NCI-H526 (cell line): ENCODE data around the gene TMEM119.
"Not testable (repeated sequence)": the region's sequence is repeated elsewhere in the genome, so short reads cannot be mapped to it uniquely, and the experiment has no call there.

ENCODE experiments used
- DNase-seq, 2 experiments: peaks; one replicate each; lab custom pipeline; 2025; lab: John Stamatoyannopoulos, UW

The TMEM119 gene

DNA sequence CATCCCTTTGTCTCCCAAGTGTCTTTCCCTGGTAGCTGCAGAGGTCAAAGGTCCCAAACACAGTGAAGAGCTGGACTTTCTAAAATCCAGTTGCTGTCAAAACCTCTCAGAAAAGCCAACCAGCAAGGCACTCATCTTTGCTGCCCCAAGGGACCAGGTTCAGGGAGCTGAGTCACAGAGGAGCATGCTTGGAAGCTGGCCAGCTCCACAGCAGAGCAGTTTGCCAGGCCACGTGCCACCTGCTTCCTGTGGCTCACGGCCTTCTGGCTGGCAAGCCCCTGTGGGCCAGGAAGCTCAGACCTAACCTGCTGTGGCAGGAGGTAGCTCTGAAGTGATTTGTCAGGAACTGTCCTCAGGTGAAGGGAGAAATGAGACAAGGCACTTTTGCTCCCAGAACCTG is 31.9 kb downstream of the TMEM119 start:
- DNase-seq, result no peak

DNA sequence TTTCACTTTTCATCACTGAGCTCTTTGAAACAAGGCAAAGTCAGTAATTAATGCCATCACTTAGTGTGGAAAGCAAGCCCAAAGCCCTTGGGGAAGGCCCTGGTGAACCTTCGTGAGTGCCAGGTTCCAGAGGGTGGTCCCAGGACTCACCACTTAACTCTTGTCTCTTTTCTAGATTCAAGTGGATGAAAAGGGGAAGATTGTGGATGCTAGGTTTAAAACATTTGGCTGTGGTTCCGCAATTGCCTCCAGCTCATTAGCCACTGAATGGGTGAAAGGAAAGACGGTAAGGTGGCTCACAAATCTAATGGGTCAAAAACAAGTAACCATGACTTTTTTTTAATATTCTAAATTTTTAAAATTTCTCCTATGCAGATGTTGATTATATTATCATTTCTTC is 32.7 kb downstream of the TMEM119 start:
- no peak for DNase-seq

DNA sequence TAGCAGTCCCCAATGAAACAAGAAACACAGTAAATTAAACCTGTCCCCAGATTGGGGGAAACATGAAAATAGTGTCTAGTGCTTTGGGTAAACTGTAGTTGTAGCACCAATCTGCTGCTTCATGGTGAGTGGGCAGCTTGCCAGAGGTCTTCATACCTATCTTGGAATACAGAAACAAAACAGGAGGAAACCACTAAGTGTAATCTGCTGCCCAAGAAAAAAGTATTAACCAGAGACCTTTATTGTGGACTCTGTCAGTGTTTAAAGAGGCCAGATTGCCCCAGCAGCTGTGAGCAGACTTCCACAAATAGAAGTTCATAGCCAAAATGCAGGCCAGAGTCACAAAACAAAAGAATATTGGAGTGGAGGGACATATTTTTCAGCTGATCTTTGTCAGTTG is 33.2 kb downstream of the TMEM119 start:
- DNase-seq, result no peak

DNA sequence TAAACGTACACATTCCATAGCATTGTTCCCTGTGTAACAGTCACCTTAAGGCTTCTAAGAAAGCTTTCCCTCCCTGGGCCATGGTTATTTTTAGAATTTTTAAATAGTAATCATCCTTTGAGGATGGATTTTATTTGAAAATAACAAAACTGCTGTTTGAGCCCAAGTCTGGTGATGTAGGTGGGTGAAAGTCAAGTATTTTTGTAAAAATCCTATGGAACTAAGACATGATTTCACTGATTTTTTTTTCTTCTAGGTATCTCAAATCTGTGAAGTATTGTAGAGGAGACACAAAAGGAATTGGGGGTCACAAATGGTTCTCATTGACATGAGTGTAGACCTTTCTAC is 34.1 kb downstream of the TMEM119 start:
- DNase-seq, result no peak

DNA sequence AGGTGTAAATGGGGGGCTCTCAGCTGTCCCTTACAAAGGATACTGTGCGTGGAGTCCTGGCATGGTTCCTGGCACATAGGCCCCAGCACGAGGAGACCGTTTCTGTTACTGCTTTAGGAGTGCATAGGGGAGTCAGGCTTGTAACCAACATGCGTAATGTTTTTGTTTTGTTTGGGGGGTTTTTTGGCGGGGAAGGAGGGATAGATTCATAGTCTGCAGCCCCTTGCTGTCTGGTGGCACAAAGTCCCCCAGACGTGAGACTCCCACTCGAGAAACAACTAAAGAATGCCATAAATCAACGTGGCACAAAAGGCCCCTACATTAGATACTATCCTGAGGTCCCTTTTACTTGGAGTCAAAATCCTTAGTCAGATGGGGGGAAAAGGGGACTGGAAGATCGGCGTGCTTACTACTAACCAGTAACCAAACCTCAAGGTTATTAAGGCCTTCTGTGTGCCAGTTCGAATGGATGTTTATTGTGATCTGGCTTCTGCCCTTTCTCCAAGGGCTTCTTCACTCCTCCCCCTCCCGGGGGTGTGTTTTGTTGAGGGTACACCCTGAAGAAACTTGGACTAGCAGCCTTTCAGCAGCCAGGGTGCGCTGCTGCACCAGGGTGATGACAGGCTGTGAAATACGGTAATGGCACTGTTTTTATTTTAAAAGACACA is 34.6 kb downstream of the TMEM119 start:
- peak; percentile 79 to 80 for DNase-seq

DNA sequence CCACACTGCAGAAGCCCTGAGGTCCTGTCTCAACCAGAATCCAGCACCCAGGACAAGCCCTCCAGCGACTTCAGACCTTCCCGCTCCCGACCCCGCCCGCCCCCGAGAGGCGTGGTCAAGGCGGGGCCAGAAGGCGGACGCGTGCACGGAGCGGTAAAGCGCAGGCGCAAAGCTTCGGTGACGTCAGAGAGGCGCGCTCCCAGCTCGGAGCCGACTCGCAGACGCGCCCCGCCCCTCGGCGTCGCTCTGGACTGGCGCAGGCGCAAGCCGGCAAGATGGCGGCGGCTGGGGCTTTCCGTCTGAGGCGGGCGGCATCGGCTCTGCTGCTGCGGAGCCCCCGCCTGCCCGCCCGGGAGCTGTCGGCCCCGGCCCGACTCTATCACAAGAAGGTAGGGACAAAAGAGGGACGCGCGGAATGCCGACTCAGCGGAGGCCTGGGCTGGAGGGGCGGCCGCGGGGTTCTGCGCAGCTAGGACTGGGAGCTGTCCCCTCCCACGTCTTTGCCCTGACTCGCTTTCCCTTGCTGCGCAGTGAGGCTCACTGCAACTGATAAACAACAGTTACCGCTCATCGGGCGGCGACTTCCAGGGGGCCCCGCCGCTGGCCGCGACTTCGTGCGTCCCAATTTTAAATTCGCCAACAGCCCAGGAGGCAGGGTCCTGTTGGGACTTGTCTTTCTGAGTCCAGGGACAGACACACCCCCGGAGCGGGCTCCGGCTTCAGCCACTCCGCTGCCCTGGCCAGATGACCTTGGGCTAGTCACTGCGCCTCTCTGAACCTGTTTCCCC is 35.3 kb downstream of the TMEM119 start, which contains the start of gene ISCU:
ISCU (plus strand) TSS at position 249 of the 788 bp plus-strand sequence; CDS start at position 276, 27 bp downstream.
- peak; percentile 86 to 98 for DNase-seq

DNA sequence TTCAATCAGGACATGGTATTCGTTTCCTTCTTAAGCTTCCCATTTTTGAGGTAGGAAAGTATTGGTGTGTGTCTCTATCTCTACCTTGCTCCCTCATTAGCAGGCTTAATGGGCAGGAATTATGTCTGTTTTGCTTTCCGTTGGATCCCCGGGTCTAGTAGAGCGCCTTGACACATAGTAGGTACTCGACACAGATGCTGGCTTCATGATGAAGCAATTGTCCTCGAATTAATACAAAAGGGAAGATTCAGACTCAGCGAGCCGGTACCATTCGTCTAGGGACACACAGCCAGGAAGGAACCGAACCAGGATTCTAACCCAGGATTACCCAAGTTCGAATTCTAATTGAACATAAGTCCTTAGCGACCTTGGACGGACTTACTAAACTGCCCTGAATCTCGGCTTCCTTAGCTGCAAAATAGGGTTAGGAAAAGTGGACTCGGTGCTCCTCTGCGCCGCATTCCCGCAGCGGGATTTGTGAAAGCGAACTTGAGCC is 36.0 kb downstream of the TMEM119 start:
- DNase-seq, result peak; percentile 37 to 38

DNA sequence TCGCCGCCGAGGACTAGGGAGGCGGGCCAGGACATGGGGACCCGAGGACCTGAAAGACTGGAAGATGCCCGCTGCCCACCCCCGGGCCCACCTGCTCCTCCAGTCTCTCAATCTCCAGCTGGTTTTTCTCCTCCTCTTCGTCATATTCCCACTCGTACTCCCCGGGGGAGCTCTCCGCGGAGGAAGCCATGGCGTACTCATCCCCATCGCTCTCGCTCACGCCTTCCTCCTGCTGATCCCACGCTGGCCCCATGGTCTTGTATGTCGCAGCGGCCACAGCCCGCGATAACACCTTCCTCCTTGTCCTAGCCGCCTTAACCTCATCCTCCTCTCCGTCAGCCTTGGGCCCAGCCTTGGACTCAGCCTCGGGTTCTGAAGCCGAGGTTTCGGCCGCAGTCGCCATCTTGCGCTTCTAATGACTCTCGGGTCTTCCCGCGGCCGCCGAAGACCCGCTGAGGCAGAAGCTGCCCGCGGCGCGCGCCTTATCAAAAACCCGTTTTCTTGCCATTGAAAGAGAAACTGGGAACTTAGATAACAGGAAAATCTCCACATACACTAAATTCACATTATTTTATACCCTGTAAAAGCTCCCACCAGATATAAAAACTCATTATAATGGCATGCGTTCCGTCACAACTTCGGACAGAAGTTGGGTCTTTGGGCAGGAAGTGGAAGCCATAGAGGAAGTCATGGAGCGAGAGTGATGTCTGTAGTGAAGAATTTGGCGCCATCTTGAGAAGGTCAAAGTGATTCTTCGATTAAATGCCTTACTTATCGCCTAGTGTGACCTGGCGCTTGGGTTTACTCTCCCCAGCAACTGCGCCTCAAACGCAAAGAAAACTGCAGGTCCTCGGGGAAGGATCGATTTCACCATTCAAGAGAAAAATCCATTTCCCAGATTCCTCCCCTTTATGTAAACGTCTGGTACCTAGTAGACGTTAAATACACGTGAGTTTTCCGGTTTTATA is 36.8 kb downstream of the TMEM119 start, which contains the start of gene SART3:
SART3 (minus strand) TSS at position 422 of the 968 bp plus-strand sequence; CDS start at position 403, 19 bp downstream.
- DNase-seq, result peak; percentile 82 to 91

DNA sequence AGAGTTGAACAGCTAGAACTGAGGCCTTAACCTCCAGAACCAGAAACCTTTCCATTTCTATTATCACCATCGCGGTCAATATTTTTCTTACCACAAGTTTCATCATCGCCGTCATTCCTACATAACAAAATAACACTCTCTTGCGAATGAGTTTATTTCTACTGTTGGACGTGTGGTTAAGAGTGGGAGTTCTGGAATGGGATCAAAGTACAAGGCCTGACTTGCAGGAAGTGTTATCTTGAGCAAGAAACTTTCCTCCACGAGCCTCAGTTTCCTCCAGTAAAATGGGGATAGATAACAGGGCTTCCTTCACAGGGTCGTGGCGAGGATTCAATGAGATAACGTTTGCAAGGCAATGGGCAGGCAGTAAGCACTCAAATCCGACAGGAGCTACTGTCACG is 37.6 kb downstream of the TMEM119 start:
- no peak for DNase-seq

DNA sequence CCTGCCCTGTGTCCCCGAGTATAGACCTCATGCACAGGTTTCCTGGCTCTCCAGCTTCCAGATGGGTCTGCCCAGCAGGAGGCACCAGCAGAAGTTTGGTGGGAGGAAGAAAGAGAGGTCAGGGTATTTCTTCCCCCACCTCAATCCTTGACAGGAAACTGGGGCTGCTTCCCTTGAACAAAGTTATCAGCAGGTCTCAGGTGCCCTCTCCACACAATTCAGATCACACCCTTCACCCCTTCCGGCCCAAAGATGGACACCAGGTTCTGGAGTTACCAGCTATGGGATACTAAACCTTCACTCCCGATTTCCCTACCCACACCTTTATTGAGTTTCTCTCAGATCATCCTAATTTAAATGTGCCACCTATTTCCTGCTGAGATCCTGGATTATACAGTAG is 38.1 kb downstream of the TMEM119 start:
- no peak for DNase-seq

DNA sequence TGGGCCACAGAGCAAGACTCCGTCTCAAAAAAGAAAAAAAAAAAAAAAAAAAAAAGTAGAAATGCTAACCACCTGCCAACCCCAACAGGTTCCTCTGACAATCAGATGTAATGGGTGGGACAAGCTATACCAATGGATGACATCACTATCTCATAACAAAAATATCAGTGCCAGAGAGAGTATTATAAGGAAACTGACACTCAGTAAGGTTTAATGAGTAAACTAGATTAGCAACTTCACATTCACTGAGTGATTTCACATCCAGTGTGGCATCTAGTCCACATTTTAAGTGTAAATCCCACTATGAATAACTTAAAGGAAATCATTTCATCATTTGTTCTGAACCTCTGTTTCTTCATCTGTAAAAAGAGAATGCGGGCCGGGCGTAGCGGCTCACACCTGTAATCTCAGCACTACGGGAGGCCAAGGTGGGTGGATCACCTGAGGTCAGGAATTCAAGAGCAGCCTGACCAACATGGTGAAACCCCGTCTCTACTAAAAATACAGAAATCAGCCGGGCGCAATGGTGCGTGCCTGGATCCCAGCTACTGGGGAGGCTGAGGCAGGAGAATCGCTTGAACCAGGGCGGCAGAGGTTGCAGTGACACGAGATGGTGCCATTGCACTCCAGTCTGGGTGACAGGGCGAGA is 38.8 kb downstream of the TMEM119 start:
- no peak for DNase-seq

DNA sequence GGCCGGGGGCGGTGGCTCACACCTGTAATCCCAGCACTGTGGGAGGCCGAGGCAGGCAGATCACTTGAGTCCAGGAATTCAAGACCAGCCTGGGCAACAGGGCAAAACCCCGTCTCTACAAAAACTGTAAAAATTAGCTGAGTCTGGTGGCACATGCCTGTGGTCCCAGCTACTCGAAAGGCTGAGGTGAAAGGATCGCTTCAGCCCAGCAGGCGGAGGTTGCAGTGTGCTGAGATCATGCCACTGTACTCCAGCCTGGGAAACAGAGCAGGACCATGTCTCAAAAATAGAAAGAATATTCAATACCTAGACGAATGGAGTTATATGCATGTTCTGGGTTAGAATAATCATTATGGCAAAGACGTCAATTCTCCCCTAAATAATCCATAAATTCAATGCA is 42.5 kb downstream of the TMEM119 start:
- not testable (repeated sequence) for DNase-seq

DNA sequence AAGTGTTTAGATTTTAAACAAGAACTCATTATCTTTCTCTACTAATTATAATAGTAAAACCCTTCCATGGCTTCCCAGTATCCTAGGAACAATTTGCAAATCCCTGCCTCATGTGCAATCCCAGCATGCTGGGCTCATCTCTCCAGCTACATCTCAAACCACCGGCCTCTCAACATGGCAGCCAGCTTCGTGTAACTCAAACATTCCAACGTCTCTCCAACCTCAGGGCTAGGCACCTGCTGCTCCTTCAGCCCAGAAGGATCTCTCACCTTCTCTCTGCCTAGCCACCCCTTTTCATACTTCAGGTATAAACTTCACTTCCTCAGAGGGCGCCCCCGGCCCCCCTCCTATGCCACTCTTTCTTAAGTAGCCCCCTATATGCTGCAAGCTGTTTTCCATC is 44.1 kb downstream of the TMEM119 start:
- no peak for DNase-seq

DNA sequence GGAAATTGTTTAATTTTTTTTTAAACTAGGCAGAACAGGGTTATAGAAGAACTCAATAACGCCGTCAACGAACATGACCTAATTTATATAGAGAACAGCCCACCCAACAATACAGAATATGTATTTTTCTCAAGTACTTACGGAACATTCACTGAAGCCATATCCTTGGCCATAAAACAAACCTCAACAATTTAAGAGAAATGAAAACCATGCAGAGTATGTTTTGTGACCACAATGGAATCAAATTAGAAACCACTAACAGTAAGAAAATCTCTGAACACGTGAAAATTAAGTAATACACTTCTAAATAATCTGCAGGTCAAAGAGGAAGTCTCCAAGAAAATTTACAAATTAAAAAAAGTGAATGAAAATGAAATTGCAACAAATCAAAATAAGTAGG is 46.3 kb downstream of the TMEM119 start:
- no peak for DNase-seq

DNA sequence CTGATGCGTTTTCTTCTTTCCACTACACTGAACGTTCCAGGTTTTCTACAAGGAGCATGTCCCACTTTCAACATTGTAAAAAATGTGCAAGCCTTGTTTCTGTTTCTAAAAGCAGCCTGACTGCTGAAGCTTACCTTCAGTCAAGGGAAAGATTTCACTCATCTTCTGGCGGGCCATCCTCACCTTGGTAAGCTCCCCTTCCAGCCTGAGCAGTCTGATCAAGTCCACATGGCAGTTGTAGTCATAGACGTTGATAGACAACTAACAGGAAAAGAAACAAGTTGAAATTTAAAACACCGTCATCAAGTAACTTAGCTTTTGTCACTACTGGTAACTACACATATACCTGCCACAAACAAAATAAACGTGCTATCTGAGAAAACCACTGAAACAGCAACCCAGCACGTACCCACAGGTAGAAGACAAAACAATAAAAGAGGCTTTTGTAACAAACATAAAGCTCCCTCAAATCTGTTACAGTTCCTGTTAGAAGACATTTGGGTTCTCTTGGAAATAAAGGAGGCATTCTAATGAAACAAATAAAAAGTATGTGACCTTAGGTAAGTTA is 48.8 kb downstream of the TMEM119 start:
- no peak for DNase-seq

DNA sequence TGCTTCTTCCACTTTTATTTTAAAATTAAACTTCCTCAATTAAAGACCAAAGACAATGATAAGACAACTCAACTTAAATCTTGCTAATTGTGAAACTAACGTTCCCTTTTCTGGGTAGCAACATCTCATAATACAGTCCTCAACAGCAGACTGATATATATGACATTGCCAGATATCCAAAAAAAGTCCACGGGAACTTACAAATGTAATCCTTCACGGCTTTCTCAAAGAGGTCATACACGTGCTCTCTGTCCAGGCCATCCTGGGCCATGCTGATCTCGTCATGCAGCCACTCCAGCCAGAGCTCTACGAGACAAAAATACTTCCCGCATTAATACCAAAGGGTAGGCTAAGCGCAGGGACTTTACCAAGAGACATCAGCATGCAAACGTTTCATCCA is 50.2 kb downstream of the TMEM119 start:
- DNase-seq, result no peak

DNA sequence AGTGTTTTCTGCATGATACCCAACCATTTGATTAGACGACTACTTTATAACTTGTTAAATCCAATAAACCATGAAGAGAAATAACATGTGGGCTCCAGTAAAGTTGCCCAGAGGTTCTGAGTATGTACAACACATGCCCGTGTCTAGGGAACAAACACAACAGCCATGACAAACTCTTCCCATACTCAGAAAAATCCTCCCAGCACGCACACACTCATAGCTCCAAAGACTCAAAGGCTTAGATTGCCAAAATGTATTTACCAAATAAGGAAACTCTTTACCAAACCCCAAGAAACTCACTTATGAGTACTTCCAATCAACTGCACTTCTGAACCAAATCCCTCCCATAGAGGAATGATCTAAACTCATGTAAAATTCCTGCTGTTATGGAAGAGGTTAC is 54.2 kb downstream of the TMEM119 start:
- DNase-seq, result no peak

DNA sequence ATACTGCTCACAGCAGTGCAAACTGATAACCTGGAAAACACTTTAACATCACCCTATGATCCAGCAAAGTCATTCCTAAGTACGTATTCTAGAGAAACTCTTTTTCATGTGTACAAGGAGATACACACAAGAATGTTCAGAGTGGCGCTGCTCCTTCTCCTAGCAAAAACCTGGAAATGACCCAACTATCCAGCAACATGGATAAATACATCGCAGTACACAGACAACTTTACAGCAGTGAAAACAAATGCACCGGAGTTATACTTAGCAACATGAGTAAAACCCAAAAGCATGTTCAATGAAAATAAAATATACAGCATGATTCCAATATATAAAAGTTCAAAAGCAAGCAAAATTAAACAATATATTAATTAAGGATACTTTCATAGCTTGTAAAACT is 55.6 kb downstream of the TMEM119 start:
- no peak for DNase-seq
